ENCODE data around the gene MAP3K8.
"Not testable (repeated sequence)": the region's sequence is repeated elsewhere in the genome, so short reads cannot be mapped to it uniquely, and the experiment has no call there.

DNA sequence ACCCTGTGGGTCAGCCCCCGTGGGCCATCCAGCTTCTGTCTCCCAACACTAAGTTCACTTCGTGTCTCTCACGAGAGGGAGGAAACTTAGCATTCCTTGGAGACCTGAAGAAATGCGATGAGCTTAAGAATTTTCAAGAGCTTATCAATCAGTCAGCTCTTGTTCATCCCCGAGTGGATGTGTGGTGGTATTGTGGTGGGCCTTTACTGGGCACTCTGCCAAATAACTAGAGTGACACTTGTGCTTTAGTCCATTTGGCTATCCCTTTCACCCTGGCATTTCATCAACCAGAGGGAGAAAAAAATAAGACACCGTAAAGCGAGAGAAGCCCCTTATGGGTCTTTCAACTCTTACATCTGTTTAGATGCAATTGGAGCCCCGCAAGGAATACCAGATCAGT, 45.5 kb downstream of the MAP3K8 start:
- TF ChIP-seq, protein P1, sequence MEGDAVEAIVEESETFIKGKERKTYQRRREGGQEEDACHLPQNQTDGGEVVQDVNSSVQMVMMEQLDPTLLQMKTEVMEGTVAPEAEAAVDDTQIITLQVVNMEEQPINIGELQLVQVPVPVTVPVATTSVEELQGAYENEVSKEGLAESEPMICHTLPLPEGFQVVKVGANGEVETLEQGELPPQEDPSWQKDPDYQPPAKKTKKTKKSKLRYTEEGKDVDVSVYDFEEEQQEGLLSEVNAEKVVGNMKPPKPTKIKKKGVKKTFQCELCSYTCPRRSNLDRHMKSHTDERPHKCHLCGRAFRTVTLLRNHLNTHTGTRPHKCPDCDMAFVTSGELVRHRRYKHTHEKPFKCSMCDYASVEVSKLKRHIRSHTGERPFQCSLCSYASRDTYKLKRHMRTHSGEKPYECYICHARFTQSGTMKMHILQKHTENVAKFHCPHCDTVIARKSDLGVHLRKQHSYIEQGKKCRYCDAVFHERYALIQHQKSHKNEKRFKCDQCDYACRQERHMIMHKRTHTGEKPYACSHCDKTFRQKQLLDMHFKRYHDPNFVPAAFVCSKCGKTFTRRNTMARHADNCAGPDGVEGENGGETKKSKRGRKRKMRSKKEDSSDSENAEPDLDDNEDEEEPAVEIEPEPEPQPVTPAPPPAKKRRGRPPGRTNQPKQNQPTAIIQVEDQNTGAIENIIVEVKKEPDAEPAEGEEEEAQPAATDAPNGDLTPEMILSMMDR (IDR thresholded peaks at IDR 0.05 in 2 of 3, conservative IDR thresholded peaks at IDR 0.05 in 1 of 3; ENCODE audit: control insufficient read depth in 2 of 3, extremely low read depth in 1 of 3, insufficient read depth in 1 of 3, low read depth in 3 of 3, low read length in 3 of 3) = not testable (repeated sequence)
- TF ChIP-seq, protein P2, sequence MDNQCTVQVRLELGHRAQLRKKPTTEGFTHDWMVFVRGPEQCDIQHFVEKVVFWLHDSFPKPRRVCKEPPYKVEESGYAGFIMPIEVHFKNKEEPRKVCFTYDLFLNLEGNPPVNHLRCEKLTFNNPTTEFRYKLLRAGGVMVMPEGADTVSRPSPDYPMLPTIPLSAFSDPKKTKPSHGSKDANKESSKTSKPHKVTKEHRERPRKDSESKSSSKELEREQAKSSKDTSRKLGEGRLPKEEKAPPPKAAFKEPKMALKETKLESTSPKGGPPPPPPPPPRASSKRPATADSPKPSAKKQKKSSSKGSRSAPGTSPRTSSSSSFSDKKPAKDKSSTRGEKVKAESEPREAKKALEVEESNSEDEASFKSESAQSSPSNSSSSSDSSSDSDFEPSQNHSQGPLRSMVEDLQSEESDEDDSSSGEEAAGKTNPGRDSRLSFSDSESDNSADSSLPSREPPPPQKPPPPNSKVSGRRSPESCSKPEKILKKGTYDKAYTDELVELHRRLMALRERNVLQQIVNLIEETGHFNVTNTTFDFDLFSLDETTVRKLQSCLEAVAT (IDR thresholded peaks at IDR 0.05) = not testable (repeated sequence)
- not testable (repeated sequence) for TF ChIP-seq POLR2AphosphoS5 (IDR thresholded peaks at IDR 0.05; ENCODE audit: low read length); CEBPB (IDR thresholded peaks at IDR 0.05; ENCODE audit: borderline replicate concordance in 1 of 2, low read depth in 2 of 2, low read length in 2 of 2); NRF1 (conservative IDR thresholded peaks at IDR 0.05; ENCODE audit: low read depth, low read length); ETV6 (conservative IDR thresholded peaks at IDR 0.05 in 1 of 2, IDR thresholded peaks at IDR 0.05 in 1 of 2; ENCODE audit: borderline replicate concordance in 1 of 2, low read depth in 1 of 2); SP1 (IDR thresholded peaks at IDR 0.05; ENCODE audit: low read depth, low read length); POLR2A (IDR thresholded peaks at IDR 0.05; ENCODE audit: low read depth, low read length); FOXK2 (IDR thresholded peaks at IDR 0.05); ZNF274 (IDR thresholded peaks at IDR 0.05; ENCODE audit: insufficient read depth, insufficient read length)
- TF ChIP-seq, protein P3, sequence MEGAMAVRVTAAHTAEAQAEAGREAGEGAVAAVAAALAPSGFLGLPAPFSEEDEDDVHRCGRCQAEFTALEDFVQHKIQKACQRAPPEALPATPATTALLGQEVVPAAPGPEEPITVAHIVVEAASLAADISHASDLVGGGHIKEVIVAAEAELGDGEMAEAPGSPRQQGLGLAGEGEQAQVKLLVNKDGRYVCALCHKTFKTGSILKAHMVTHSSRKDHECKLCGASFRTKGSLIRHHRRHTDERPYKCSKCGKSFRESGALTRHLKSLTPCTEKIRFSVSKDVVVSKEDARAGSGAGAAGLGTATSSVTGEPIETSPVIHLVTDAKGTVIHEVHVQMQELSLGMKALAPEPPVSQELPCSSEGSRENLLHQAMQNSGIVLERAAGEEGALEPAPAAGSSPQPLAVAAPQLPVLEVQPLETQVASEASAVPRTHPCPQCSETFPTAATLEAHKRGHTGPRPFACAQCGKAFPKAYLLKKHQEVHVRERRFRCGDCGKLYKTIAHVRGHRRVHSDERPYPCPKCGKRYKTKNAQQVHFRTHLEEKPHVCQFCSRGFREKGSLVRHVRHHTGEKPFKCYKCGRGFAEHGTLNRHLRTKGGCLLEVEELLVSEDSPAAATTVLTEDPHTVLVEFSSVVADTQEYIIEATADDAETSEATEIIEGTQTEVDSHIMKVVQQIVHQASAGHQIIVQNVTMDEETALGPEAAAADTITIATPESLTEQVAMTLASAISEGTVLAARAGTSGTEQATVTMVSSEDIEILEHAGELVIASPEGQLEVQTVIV (IDR thresholded peaks at IDR 0.05; ENCODE audit: borderline replicate concordance, partially characterized antibody) = not testable (repeated sequence)
